ENCODE data around the gene CX3CR1.

Gene CX3CR1

GRCh38 chr3:39260957-39261356 lies 18.9 kb downstream of the CX3CR1 start:
- no peak overlapping the region for H3K4me3 ChIP-seq (replicated peaks in 1 of 2; ENCODE audit: low read depth in 2 of 2, low read length in 2 of 2)
- DNase-seq (ENCODE audit: low read depth in 2 of 2), result peak; percentile 93 to 96
- TF ChIP-seq CTCF (IDR thresholded peaks at IDR 0.05; ENCODE audit: low read depth, low read length), result peak; percentile 55

- no peak for DNase-seq (ENCODE audit: low read depth in 2 of 2)
- H3K4me3 ChIP-seq (replicated peaks in 1 of 2; ENCODE audit: low read depth in 2 of 2, low read length in 2 of 2), result no peak overlapping the region
- no peak for TF ChIP-seq CTCF (IDR thresholded peaks at IDR 0.05; ENCODE audit: low read depth, low read length)
These were observed 19.5 kb downstream of the CX3CR1 start for GRCh38 chr3:39260318-39260717.

GRCh38 chr3:39255503-39256325 lies 24.1 kb downstream of the CX3CR1 start:
- no peak for DNase-seq (ENCODE audit: low read depth in 2 of 2)
- no peak overlapping the region for H3K4me3 ChIP-seq (replicated peaks in 1 of 2; ENCODE audit: low read depth in 2 of 2, low read length in 2 of 2)
- TF ChIP-seq CTCF (IDR thresholded peaks at IDR 0.05; ENCODE audit: low read depth, low read length), result no peak

- peak; percentile 25 to 39 for DNase-seq (ENCODE audit: low read depth in 2 of 2)
- H3K4me3 ChIP-seq (replicated peaks in 1 of 2; ENCODE audit: low read depth in 2 of 2, low read length in 2 of 2), result no peak overlapping the region
- TF ChIP-seq CTCF (IDR thresholded peaks at IDR 0.05; ENCODE audit: low read depth, low read length), result no peak
These were observed 24.9 kb downstream of the CX3CR1 start for GRCh38 chr3:39254806-39255449.

- TF ChIP-seq CTCF (IDR thresholded peaks at IDR 0.05; ENCODE audit: low read depth, low read length), result no peak
- no peak for DNase-seq (ENCODE audit: low read depth in 2 of 2)
- no peak overlapping the region for H3K4me3 ChIP-seq (replicated peaks in 1 of 2; ENCODE audit: low read depth in 2 of 2, low read length in 2 of 2)
These were observed 28.3 kb downstream of the CX3CR1 start for GRCh38 chr3:39251576-39251975.

- peak in 1 of 2 donors; percentile 2 for DNase-seq (ENCODE audit: low read depth in 2 of 2)
- no peak for TF ChIP-seq CTCF (IDR thresholded peaks at IDR 0.05; ENCODE audit: low read depth, low read length)
- no peak overlapping the region for H3K4me3 ChIP-seq (replicated peaks in 1 of 2; ENCODE audit: low read depth in 2 of 2, low read length in 2 of 2)
These were observed 29.6 kb downstream of the CX3CR1 start for GRCh38 chr3:39250116-39250747.

All from cardiac fibroblast (primary cell).